GM23338 (cell line): ENCODE measurements around the gene DCLK3. TPM values are rescaled to one million over a fixed set of nuclear protein-coding genes. Genes with fewer than 3 reads are reported as not detected.

Source experiments
- ATAC-seq: fragments of 200-7000 bp; cut with Tn5 transposase; 3 replicates; pipeline ENCODE4 v1.9.1; 2020
- DNase-seq: peaks from one replicate; pipeline ENCODE4 v3.0.0-alpha.2; 2015; ENCODE audit warnings: low spot score
- H2AFZ ChIP-seq: fragments of 200-600 bp; sonication (generic); 2 replicates; pipeline ENCODE4 v1.8.0; 2016; ENCODE audit warnings: antibody characterized with exemption, mild to moderate bottlenecking, moderate library complexity
- H3F3A ChIP-seq: fragments of 200-600 bp; sonication (generic); replicated peaks from 2 replicates; pipeline ENCODE4 v1.8.0; 2017; ENCODE audit warnings: antibody characterized with exemption, mixed run types, low read depth
- H3K27ac ChIP-seq: fragments of 200-600 bp; sonication (generic); 2 replicates; pipeline ENCODE4 v1.6.1; 2016; ENCODE audit warnings: low read depth
- H3K27me3 ChIP-seq: fragments of 200-600 bp; sonication (generic); 2 replicates; pipeline ENCODE4 v1.8.0; 2016; ENCODE audit warnings: mild to moderate bottlenecking, mixed run types, moderate library complexity; ENCODE audit not compliant: insufficient read depth
- H3K36me3 ChIP-seq: fragments of 200-600 bp; sonication (generic); 2 replicates; pipeline ENCODE4 v1.8.0; 2016; ENCODE audit warnings: mild to moderate bottlenecking; ENCODE audit not compliant: insufficient read depth
- H3K4me1 ChIP-seq: fragments of 200-600 bp; sonication (generic); 2 replicates; pipeline ENCODE4 v1.8.0; 2016; ENCODE audit warnings: mild to moderate bottlenecking, moderate library complexity; ENCODE audit not compliant: insufficient read depth
- H3K4me2 ChIP-seq: fragments of 200-600 bp; sonication (generic); 2 replicates; pipeline ENCODE4 v1.7.1; 2017; ENCODE audit warnings: mixed run types
- H3K4me3 ChIP-seq: fragments of 200-600 bp; sonication (generic); 2 replicates; pipeline ENCODE4 v1.6.1; 2016; ENCODE audit warnings: mixed run types
- H3K79me2 ChIP-seq: fragments of 200-600 bp; sonication (generic); replicated peaks from 2 replicates; pipeline ENCODE4 v1.8.0; 2017; ENCODE audit warnings: mild to moderate bottlenecking; ENCODE audit not compliant: insufficient read depth
- H3K9me2 ChIP-seq: fragments of 200-600 bp; sonication (generic); 2 replicates; pipeline ENCODE4 v1.8.0; 2017; ENCODE audit not compliant: insufficient read depth
- H4K20me1 ChIP-seq: fragments of 200-600 bp; sonication (generic); replicated peaks from 2 replicates; pipeline ENCODE4 v1.8.0; 2017; ENCODE audit warnings: mild to moderate bottlenecking; ENCODE audit not compliant: insufficient read depth
- H3K27ac Mint-ChIP-seq: 2 replicates; pipeline ENCODE4 v1.8.0; 2020; ENCODE audit warnings: inconsistent platforms, mild to moderate bottlenecking, moderate library complexity, mixed read lengths
- H3K27me3 Mint-ChIP-seq: 3 replicates; pipeline ENCODE4 v1.8.0; 2022; ENCODE audit warnings: low read depth, mild to moderate bottlenecking, moderate library complexity, mixed read lengths, inconsistent platforms; ENCODE audit not compliant: insufficient read depth, poor library complexity
- H3K36me3 Mint-ChIP-seq: 3 replicates; pipeline ENCODE4 v1.8.0; 2021; ENCODE audit warnings: low read depth, mild to moderate bottlenecking, inconsistent platforms, moderate library complexity, mixed read lengths
- H3K4me1 Mint-ChIP-seq: 3 replicates; pipeline ENCODE4 v1.8.0; 2020; ENCODE audit warnings: mild to moderate bottlenecking, inconsistent platforms, mixed read lengths
- H3K4me3 Mint-ChIP-seq: 3 replicates; pipeline ENCODE4 v1.8.0; 2021; ENCODE audit warnings: moderate library complexity, mild to moderate bottlenecking, inconsistent platforms, mixed read lengths
- H3K9me3 Mint-ChIP-seq: 3 replicates; pipeline ENCODE4 v1.8.0; 2020; ENCODE audit warnings: moderate library complexity, mild to moderate bottlenecking, inconsistent platforms, mixed read lengths
- CREB1 ChIP-seq: fragments of 250-450 bp; sonication (Bioruptor Pico); IDR thresholded peaks from 2 replicates; pipeline ENCODE4 v1.5.0; 2020; ENCODE audit warnings: low read depth, mild to moderate bottlenecking, moderate library complexity
- CTCF ChIP-seq, 2 experiments: fragments of 200-600 bp in 1 of 2; sonication (generic) in 1 of 2; conservative IDR thresholded peaks; 2 replicates each; pipeline versions ENCODE4 v1.5.1 to v1.6.1; 2016 to 2017; ENCODE audit warnings: antibody characterized with exemption in 2 of 2, low read depth in 2 of 2, mild to moderate bottlenecking in 2 of 2, moderate library complexity in 1 of 2
- EZH2 ChIP-seq: fragments of 200-600 bp; sonication (generic); IDR thresholded peaks from one replicate; pipeline ENCODE4 v1.8.0; 2017; ENCODE audit warnings: antibody characterized with exemption, mild to moderate bottlenecking, low read depth; ENCODE audit not compliant: unreplicated experiment
- EZH2phosphoT487 ChIP-seq: fragments of 200-600 bp; sonication (generic); IDR thresholded peaks from one replicate; pipeline ENCODE4 v1.8.1; 2018; ENCODE audit warnings: antibody characterized with exemption; ENCODE audit not compliant: unreplicated experiment
- JUNB ChIP-seq: IDR thresholded peaks from one replicate; pipeline ENCODE4 v1.6.1; 2016; ENCODE audit warnings: antibody characterized with exemption; ENCODE audit not compliant: unreplicated experiment
- NANOG ChIP-seq: IDR thresholded peaks from 2 replicates; pipeline ENCODE4 v1.6.1; 2016; ENCODE audit warnings: antibody characterized with exemption, borderline replicate concordance
- POLR2AphosphoS5 ChIP-seq: IDR thresholded peaks from 2 replicates; pipeline ENCODE4 v1.6.1; 2016; ENCODE audit warnings: antibody characterized with exemption, low read depth
- REST ChIP-seq: IDR thresholded peaks from one replicate; pipeline ENCODE4 v1.6.1; 2018; ENCODE audit warnings: antibody characterized with exemption; ENCODE audit not compliant: unreplicated experiment
- STAT1 ChIP-seq: IDR thresholded peaks from one replicate; pipeline ENCODE4 v1.6.1; 2016; ENCODE audit warnings: antibody characterized with exemption; ENCODE audit not compliant: unreplicated experiment
- ZNF114 ChIP-seq: fragments of 250-450 bp; sonication (Bioruptor Pico); IDR thresholded peaks from 2 replicates; pipeline ENCODE4 v1.5.0; 2020; ENCODE audit warnings: mild to moderate bottlenecking, moderate library complexity
- ZNF331 ChIP-seq: fragments of 250-450 bp; sonication (Bioruptor Pico); IDR thresholded peaks from 2 replicates; pipeline ENCODE4 v1.5.0; 2020; ENCODE audit warnings: low read depth, mild to moderate bottlenecking, moderate library complexity
- ZNF462 ChIP-seq: fragments of 250-450 bp; sonication (Bioruptor Pico); IDR thresholded peaks from 2 replicates; pipeline ENCODE4 v1.5.0; 2020; ENCODE audit warnings: mild to moderate bottlenecking, moderate library complexity
- polyA plus RNA-seq: library from polyadenylated mRNA; unstranded; fragments of >200 nt; fragmentation: Nextera tagmentation; extraction: Ambion mirVana; gene quantifications from 2 replicates; pipeline ENCODE4 v1.2.1, GENCODE V29; 2016
- total RNA-seq: library from RNA; depleted of rRNA; stranded (reverse); fragments of >200 nt; shearing (Covaris generic); gene quantifications from 2 replicates; pipeline ENCODE4 v1.2.3, GENCODE V29; 2014
- TF ChIP-seq, protein P1 (sequence below): IDR thresholded peaks from 2 replicates; pipeline ENCODE4 v1.6.1; 2016; ENCODE audit warnings: antibody characterized with exemption

Gene DCLK3
- total and polyA plus RNA-seq, 2 experiments from 2014 or later: 0.40 to 0.66 TPM

- H3K27me3 Mint-ChIP-seq: peaks cover 4% of the 10 kb centered on the region
- H3K36me3 ChIP-seq: no peaks in the 10 kb centered on the region
- no peak overlapping the region for H2AFZ ChIP-seq
- no peak overlapping the region for H3K4me3 ChIP-seq
- no peak overlapping the region for H3K27ac ChIP-seq
- TF ChIP-seq STAT1 (no peak), ZNF331 (CRISPR knock-in tag) (no peak), EZH2 (no peak), ZNF114 (no peak), ZNF462 (CRISPR knock-in tag) (no peak), CTCF (conservative IDR thresholded peaks at IDR 0.05; ENCODE audit: low read depth in 2 of 2) (no peak), CREB1 (CRISPR knock-in tag) (no peak), NANOG (no peak), JUNB (no peak), POLR2AphosphoS5 (no peak), REST (no peak), EZH2phosphoT487 (no peak)
- TF ChIP-seq, protein P1, sequence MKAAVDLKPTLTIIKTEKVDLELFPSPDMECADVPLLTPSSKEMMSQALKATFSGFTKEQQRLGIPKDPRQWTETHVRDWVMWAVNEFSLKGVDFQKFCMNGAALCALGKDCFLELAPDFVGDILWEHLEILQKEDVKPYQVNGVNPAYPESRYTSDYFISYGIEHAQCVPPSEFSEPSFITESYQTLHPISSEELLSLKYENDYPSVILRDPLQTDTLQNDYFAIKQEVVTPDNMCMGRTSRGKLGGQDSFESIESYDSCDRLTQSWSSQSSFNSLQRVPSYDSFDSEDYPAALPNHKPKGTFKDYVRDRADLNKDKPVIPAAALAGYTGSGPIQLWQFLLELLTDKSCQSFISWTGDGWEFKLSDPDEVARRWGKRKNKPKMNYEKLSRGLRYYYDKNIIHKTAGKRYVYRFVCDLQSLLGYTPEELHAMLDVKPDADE: no peak
- H3K27me3 ChIP-seq: no peaks in the 10 kb centered on the region
- peaks cover 8% of the 10 kb centered on the region; the same call in 2 of the 3 replicates for H3K4me1 Mint-ChIP-seq
- H3K9me2 ChIP-seq: 0 out of 2 replicates have a peak, but pooled peaks cover 4% of the 10 kb centered on the region
- H3K9me3 Mint-ChIP-seq: no peaks in the 10 kb centered on the region
- H3K79me2 ChIP-seq: no peaks in the 10 kb centered on the region
- no peaks in the 10 kb centered on the region for H4K20me1 ChIP-seq
- no peaks in the 10 kb centered on the region for H3K36me3 Mint-ChIP-seq
- no peak overlapping the region for H3K27ac Mint-ChIP-seq
- H3F3A ChIP-seq: no peaks in the 10 kb centered on the region
- no peak for DNase-seq
- H3K4me1 ChIP-seq: peaks cover 11% of the 10 kb centered on the region; the same call in 1 of the 2 replicates
- no peak overlapping the region for H3K4me3 Mint-ChIP-seq
- H3K4me2 ChIP-seq: no peak overlapping the region
- no peak for ATAC-seq
Observed at GRCh38 chr3:36750737-36751136, 13.6 kb downstream of the DCLK3 start.
